GM19455 (cell line): ENCODE data around the gene TNF.
"Not testable (repeated sequence)": the region's sequence is repeated elsewhere in the genome, so short reads cannot be mapped to it uniquely, and the experiment has no call there.

Experiments used
- ATAC-seq: cut with Tn5 transposase; IDR thresholded peaks from one replicate; pipeline ENCODE4 v1.9.1; 2021; ENCODE audit not compliant: unreplicated experiment

Gene TNF

GRCh38 chr6:31586599-31587281, 11.4 kb downstream of the TNF start:
- ATAC-seq, result no peak

- no peak for ATAC-seq
Observed at GRCh38 chr6:31587791-31588777, 12.7 kb downstream of the TNF start.

GRCh38 chr6:31588871-31589650, 13.7 kb downstream of the TNF start:
- no peak for ATAC-seq

GRCh38 chr6:31590691-31591090, 15.3 kb downstream of the TNF start:
- ATAC-seq, result not testable (repeated sequence)

GRCh38 chr6:31592396-31592771, 17.0 kb downstream of the TNF start:
- ATAC-seq, result no peak

- ATAC-seq, result no peak
Observed at GRCh38 chr6:31597006-31597405, 21.6 kb downstream of the TNF start.

GRCh38 chr6:31607317-31607716, 32.0 kb downstream of the TNF start:
- no peak for ATAC-seq

GRCh38 chr6:31609519-31610406, 34.4 kb downstream of the TNF start:
- ATAC-seq, result no peak

- ATAC-seq, result no peak
Observed at GRCh38 chr6:31610968-31611367, 35.6 kb downstream of the TNF start.

- ATAC-seq, result no peak
Observed at GRCh38 chr6:31614075-31614619, 38.8 kb downstream of the TNF start.

GRCh38 chr6:31614684-31615578, 39.6 kb downstream of the TNF start, which contains the start of gene AIF1:
Gene AIF1, plus strand, starts transcription at chr6:31615234. Its CDS starts 96 bp downstream, at chr6:31615330.
- no peak for ATAC-seq

- ATAC-seq, result no peak
Observed at GRCh38 chr6:31615748-31616147, 40.4 kb downstream of the TNF start.

- no peak for ATAC-seq
Observed at GRCh38 chr6:31617010-31617409, 41.6 kb downstream of the TNF start.

- ATAC-seq, result peak; percentile 69
Observed at GRCh38 chr6:31619805-31620585, 44.6 kb downstream of the TNF start.

- ATAC-seq, result peak; percentile 53
Observed at GRCh38 chr6:31620586-31621319, 45.4 kb downstream of the TNF start, which contains the start of gene PRRC2A. Gene PRRC2A, plus strand, starts transcription at chr6:31620715. Its CDS starts 2,075 bp downstream, at chr6:31622790.

- no peak for ATAC-seq
Observed at GRCh38 chr6:31621320-31621939, 46.1 kb downstream of the TNF start.

GRCh38 chr6:31621991-31622390, 46.6 kb downstream of the TNF start:
- no peak for ATAC-seq
